ENCODE data around the gene SNX15.

SNX15 gene

GRCh38 chr11:65008016-65008415 is 19.2 kb upstream of the SNX15 start:
- DNase-seq (ENCODE audit: low spot score): no peak
- H3K27ac ChIP-seq: no peak overlapping the region
- no peak overlapping the region for H3K4me3 ChIP-seq
- TF ChIP-seq CTCF (IDR thresholded peaks at IDR 0.05): no peak

GRCh38 chr11:65008873-65009272 is 18.4 kb upstream of the SNX15 start:
- H3K4me3 ChIP-seq: no peak overlapping the region
- no peak for TF ChIP-seq CTCF (IDR thresholded peaks at IDR 0.05)
- no peak for DNase-seq (ENCODE audit: low spot score)
- H3K27ac ChIP-seq: no peak overlapping the region

DNA sequence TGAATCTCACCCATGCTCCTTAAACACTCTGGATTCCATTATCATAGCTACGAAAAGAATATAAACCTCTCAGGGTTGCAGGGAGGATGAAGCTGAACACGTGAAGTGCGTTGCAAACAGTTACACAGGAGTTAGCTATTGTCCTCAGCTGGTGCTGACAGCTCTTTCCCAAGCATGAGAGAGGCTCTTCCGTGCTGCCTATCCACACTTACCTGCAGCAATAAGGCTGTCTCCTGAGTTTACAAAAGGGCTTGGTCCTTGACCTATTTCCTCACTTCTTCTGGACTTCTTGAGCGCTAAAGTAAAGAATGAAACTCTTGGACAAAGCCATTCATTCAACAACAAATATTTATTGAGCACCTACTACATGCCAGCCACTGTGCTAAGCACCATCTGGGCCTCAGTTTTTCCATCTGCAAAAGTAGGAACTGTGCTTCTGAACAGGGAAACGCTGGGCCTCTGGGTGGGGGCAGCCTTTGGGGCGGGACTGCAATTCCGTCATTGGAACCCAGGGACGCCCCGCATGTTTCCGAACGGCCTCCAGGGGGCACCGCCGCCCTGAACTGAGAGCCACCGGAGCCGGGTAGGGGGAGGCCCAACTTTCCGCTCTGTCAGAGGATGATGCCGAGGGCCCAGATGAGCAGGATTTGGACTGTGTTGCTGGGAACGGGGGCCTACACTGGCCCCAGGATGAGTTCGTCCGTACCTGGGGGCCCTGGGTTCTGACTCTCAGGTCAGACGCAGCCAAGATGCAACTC is 13.9 kb upstream of the SNX15 start:
- DNase-seq (ENCODE audit: low spot score): peak; percentile 95
- Histone ChIP-seq H3K4me3 (peak overlapping the region; percentile 84), H3K27ac (peak overlapping the region; percentile 96 to 98)
- peak; percentile 81 for TF ChIP-seq CTCF (IDR thresholded peaks at IDR 0.05)

DNA sequence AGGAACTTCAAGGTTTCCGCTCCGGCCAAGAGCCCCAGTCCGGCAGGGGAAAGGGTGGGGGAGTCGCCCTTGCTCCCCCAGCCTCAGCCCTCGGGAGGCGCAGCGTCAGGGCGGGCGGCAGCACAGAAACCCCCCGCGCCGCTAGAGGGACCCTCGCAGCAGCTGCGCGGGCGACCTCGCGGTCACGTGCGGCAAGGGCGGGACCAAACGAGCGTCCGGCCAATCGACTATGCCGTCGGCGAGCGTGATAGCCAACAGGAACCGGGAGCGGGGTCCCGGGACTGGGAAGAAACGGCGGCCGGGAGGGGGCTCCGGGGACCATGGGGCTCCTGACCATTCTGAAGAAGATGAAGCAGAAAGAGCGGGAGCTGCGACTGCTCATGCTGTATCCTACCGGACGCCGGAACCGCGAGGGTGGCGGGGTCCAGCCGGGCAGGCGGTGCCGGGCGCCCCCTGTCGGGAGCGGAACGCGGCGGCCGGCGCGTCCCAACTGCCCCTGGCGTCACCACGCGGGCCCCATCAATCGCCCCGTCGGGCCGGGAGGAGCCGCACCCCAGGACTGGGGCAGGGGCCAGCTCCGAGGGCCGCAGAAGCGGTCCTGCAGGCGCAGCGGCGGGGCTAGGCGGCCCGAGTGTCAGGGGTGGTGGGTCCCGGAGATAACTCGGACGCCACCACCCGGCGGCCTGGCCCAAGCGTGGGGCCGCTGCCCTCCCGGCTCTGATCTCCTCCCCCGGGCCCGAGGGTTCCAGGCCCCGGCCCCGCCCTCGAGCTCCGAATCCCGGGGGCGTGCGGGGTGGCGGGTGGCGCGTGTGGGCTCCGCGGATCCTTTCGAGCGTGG is 13.1 kb upstream of the SNX15 start, which contains the start of gene ARL2:
ARL2 (plus strand) TSS at position 273 of the 838 bp plus-strand sequence; CDS start at position 321, 48 bp downstream.
- H3K27ac ChIP-seq: peak within 1 kb of the TSS; percentile 96 to 98
- DNase-seq (ENCODE audit: low spot score): peak; percentile 93
- TF ChIP-seq CTCF (IDR thresholded peaks at IDR 0.05): peak; percentile 98
- peak within 1 kb of the TSS; percentile 84 for H3K4me3 ChIP-seq

DNA sequence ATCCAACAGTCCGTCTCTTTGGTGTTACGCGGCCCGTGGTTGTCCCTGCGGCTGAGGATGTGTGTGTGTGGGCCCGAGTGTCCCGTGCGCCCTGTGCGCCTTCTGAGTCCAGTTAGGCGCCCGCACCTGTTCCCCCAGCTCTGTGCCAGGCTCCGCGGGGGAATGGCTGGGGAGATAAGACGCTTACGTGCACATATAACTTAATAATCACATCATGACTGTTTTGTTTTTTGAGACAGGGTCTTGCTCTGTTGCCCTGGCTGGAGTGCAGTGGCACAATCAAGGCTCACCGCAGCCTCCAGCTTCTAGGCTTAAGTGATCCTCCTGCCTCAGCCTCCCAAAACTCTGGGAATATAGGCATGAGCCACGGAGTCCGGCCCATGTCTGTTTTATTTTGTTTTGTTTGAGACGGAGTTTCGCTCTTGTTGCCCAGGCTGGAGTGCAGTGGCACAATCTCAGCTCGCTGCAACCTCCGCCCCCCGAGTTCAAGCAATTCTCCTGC is 12.5 kb upstream of the SNX15 start:
- Histone ChIP-seq H3K4me3 (peak overlapping the region; percentile 84), H3K27ac (peak overlapping the region; percentile 96 to 98)
- no peak for DNase-seq (ENCODE audit: low spot score)
- no peak for TF ChIP-seq CTCF (IDR thresholded peaks at IDR 0.05)

- Histone ChIP-seq H3K27ac (no peak overlapping the region), H3K4me3 (no peak overlapping the region)
- no peak for TF ChIP-seq CTCF (IDR thresholded peaks at IDR 0.05)
- no peak for DNase-seq (ENCODE audit: low spot score)
Measured at GRCh38 chr11:65016705-65017104, 10.5 kb upstream of the SNX15 start.

Data from coronary artery (tissue), 2 donors.